Measurements from ENCODE around the gene RNF213. TPM values are rescaled to one million over a fixed set of nuclear protein-coding genes. Genes with fewer than 3 reads are reported as not detected.
A peak's percentile ranks its signal among the peaks of the same experiment; 100 is the strongest.

The RNF213 gene
- total RNA-seq, 2 donors from 2014 or later, result 98.8 to 136 TPM

GRCh38 chr17:80262291-80262690, 1.6 kb downstream of the RNF213 start:
- peak overlapping the region; percentile 84 for H3K4me3 ChIP-seq (ENCODE audit: low read length)
- TF ChIP-seq CTCF (conservative IDR thresholded peaks at IDR 0.05), result no peak
- H3K9me3 ChIP-seq (ENCODE audit: control insufficient read depth, low read length), result no peaks in the 10 kb centered on the region
- Mint-ChIP-seq H3K4me3 (peak overlapping the region; percentile 82), H3K9me3 (no peaks in the 10 kb centered on the region), H3K4me1 (peaks cover 30% of the 10 kb centered on the region), H3K36me3 (ENCODE audit: low read depth) (peaks cover 22% of the 10 kb centered on the region), H3K27ac (peak overlapping the region; percentile 91), H3K27me3 (ENCODE audit: insufficient read depth) (no peaks in the 10 kb centered on the region)
- H3K4me1 ChIP-seq (ENCODE audit: control insufficient read depth, insufficient read depth, low read length), result peaks cover 15% of the 10 kb centered on the region
- peaks cover 22% of the 10 kb centered on the region for H3K36me3 ChIP-seq (ENCODE audit: control insufficient read depth, insufficient read depth, low read length)
- no peaks in the 10 kb centered on the region for H3K27me3 ChIP-seq (ENCODE audit: control insufficient read depth, insufficient read depth, low read length, poor library complexity, severe bottlenecking)
- DNase-seq, result peak; percentile 57
- 74 to 80% methylated on average over 3 of the region's 3 CpGs for WGBS, 2 experiments (ENCODE audit: insufficient coverage in 1 of 2, insufficient read length in 1 of 2)
- H3K27ac ChIP-seq (ENCODE audit: low read depth, low read length), result no peak overlapping the region
- no peak overlapping the region for H3K9ac ChIP-seq (ENCODE audit: extremely low read depth, low read length, poor library complexity, severe bottlenecking)

GRCh38 chr17:80262775-80263244, 2.2 kb downstream of the RNF213 start:
- Histone ChIP-seq H3K9ac (ENCODE audit: extremely low read depth, low read length, poor library complexity, severe bottlenecking) (no peak overlapping the region), H3K27me3 (ENCODE audit: control insufficient read depth, insufficient read depth, low read length, poor library complexity, severe bottlenecking) (no peaks in the 10 kb centered on the region), H3K4me3 (ENCODE audit: low read length) (peak overlapping the region; percentile 84), H3K36me3 (ENCODE audit: control insufficient read depth, insufficient read depth, low read length) (peaks cover 23% of the 10 kb centered on the region), H3K9me3 (ENCODE audit: control insufficient read depth, low read length) (no peaks in the 10 kb centered on the region), H3K4me1 (ENCODE audit: control insufficient read depth, insufficient read depth, low read length) (peaks cover 15% of the 10 kb centered on the region), H3K27ac (ENCODE audit: low read depth, low read length) (no peak overlapping the region)
- H3K27ac Mint-ChIP-seq, result no peak overlapping the region
- H3K9me3 Mint-ChIP-seq, result no peaks in the 10 kb centered on the region
- peaks cover 25% of the 10 kb centered on the region for H3K4me1 Mint-ChIP-seq
- peak; percentile 61 for DNase-seq
- peak overlapping the region; percentile 82 for H3K4me3 Mint-ChIP-seq
- 94 to 100% methylated on average over 3 to 8 of the region's 8 CpGs for WGBS, 2 experiments (ENCODE audit: insufficient coverage in 1 of 2, insufficient read length in 1 of 2)
- H3K27me3 Mint-ChIP-seq (ENCODE audit: insufficient read depth), result no peaks in the 10 kb centered on the region
- no peak for TF ChIP-seq CTCF (conservative IDR thresholded peaks at IDR 0.05)
- peaks cover 25% of the 10 kb centered on the region for H3K36me3 Mint-ChIP-seq (ENCODE audit: low read depth)

GRCh38 chr17:80263253-80264204, 2.9 kb downstream of the RNF213 start:
- peaks cover 18% of the 10 kb centered on the region for H3K4me1 Mint-ChIP-seq
- Histone ChIP-seq H3K9ac (ENCODE audit: extremely low read depth, low read length, poor library complexity, severe bottlenecking) (no peak overlapping the region), H3K27ac (ENCODE audit: low read depth, low read length) (no peak overlapping the region), H3K36me3 (ENCODE audit: control insufficient read depth, insufficient read depth, low read length) (peaks cover 29% of the 10 kb centered on the region), H3K4me1 (ENCODE audit: control insufficient read depth, insufficient read depth, low read length) (peaks cover 12% of the 10 kb centered on the region), H3K27me3 (ENCODE audit: control insufficient read depth, insufficient read depth, low read length, poor library complexity, severe bottlenecking) (no peaks in the 10 kb centered on the region), H3K9me3 (ENCODE audit: control insufficient read depth, low read length) (no peaks in the 10 kb centered on the region), H3K4me3 (ENCODE audit: low read length) (no peak overlapping the region)
- TF ChIP-seq CTCF (conservative IDR thresholded peaks at IDR 0.05), result no peak
- no peaks in the 10 kb centered on the region for H3K27me3 Mint-ChIP-seq (ENCODE audit: insufficient read depth)
- H3K27ac Mint-ChIP-seq, result no peak overlapping the region
- no peaks in the 10 kb centered on the region for H3K9me3 Mint-ChIP-seq
- peaks cover 25% of the 10 kb centered on the region for H3K36me3 Mint-ChIP-seq (ENCODE audit: low read depth)
- WGBS, 2 experiments (ENCODE audit: insufficient coverage in 1 of 2, insufficient read length in 1 of 2), result 91 to 94% methylated on average over 11 to 19 of the region's 19 CpGs
- H3K4me3 Mint-ChIP-seq, result no peak overlapping the region
- peak; percentile 79 for DNase-seq
